Type B pancreatic cell (in vitro differentiated cells): ENCODE measurements around the gene FBXL22. TPM values are rescaled to one million over a fixed set of nuclear protein-coding genes. Genes with fewer than 3 reads are reported as not detected.
A peak's percentile ranks its signal among the peaks of the same experiment; 100 is the strongest.

Experiments
- DNase-seq: peaks from one replicate; pipeline ENCODE4 v3.0.0; 2021; ENCODE audit warnings: mixed read lengths; ENCODE audit not compliant: unreplicated experiment; ENCODE audit errors: extremely low spot score
- H3K27ac Mint-ChIP-seq: 2 replicates; pipeline ENCODE4 v1.8.0; 2021; ENCODE audit warnings: mild to moderate bottlenecking, mixed read lengths
- H3K27me3 Mint-ChIP-seq: 2 replicates; pipeline ENCODE4 v1.8.0; 2021; ENCODE audit warnings: mixed read lengths
- H3K36me3 Mint-ChIP-seq: 2 replicates; pipeline ENCODE4 v1.8.0; 2021; ENCODE audit warnings: mixed read lengths
- H3K4me1 Mint-ChIP-seq: one replicate; pipeline ENCODE4 v1.8.0; 2021; ENCODE audit warnings: mixed read lengths; ENCODE audit not compliant: unreplicated experiment
- H3K4me3 Mint-ChIP-seq: 2 replicates; pipeline ENCODE4 v1.8.0; 2021; ENCODE audit warnings: mild to moderate bottlenecking, mixed read lengths
- H3K9me3 Mint-ChIP-seq: 2 replicates; pipeline ENCODE4 v1.8.0; 2021; ENCODE audit warnings: mixed read lengths
- long read RNA-seq: library from polyadenylated mRNA; unstranded; transcript quantifications from one replicate; pipeline ENCODE4 v2.0.0, GENCODE V29; 2020
- total RNA-seq: library from RNA; stranded (reverse); gene quantifications from 2 replicates; pipeline ENCODE4 v1.2.1, GENCODE V29; 2021; ENCODE audit warnings: low replicate concordance
- TF ChIP-seq, protein P1 (sequence below): fragments of 200-600 bp; sonication (generic); conservative IDR thresholded peaks from 2 replicates; pipeline ENCODE4 v1.5.0; 2021; ENCODE audit warnings: antibody characterized with exemption, mild to moderate bottlenecking

The FBXL22 gene, protein sequence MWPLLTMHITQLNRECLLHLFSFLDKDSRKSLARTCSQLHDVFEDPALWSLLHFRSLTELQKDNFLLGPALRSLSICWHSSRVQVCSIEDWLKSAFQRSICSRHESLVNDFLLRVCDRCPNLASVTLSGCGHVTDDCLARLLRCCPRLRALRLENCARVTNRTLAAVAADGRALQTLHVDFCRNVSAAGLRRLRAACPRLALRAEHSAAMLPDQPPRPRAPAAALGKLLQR
- 0.45 and 1.1 TPM in 2 replicates for total RNA-seq
- long read RNA-seq = 0 reads

DNA sequence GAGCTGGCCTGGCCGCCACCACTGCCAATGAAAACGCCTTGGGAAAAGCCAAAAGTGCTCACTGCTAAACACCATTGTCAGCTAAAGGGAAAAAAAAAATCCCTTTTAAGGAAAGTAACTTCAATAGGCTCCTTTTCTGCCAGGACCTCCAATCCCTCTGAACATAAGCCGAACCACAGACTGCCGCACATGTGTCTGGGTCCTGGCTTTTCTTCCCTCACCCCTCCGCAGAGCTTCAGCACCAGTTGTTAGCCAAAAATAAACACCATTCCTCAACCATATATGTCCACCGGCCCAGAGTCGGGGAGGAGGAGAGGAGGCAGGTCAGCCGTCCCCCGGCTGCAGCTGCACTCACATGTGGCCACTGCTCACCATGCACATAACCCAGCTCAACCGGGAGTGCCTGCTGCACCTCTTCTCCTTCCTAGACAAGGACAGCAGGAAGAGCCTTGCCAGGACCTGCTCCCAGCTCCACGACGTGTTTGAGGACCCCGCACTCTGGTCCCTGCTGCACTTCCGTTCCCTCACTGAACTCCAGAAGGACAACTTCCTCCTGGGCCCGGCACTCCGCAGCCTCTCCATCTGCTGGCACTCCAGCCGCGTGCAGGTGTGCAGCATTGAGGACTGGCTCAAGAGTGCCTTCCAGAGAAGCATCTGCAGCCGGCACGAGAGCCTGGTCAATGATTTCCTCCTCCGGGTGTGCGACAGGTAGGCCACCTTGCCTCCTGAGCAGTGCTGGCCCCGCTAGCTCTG is at the start of gene FBXL22:
Gene FBXL22 (plus strand): TSS at position 350 of the 753 bp plus-strand sequence. CDS start 6 bp downstream, at position 356.
- H3K4me3 Mint-ChIP-seq = peak within 1 kb of the TSS; percentile 28
- H3K27ac Mint-ChIP-seq = peak within 1 kb of the TSS; percentile 76
- TF ChIP-seq, protein P1, sequence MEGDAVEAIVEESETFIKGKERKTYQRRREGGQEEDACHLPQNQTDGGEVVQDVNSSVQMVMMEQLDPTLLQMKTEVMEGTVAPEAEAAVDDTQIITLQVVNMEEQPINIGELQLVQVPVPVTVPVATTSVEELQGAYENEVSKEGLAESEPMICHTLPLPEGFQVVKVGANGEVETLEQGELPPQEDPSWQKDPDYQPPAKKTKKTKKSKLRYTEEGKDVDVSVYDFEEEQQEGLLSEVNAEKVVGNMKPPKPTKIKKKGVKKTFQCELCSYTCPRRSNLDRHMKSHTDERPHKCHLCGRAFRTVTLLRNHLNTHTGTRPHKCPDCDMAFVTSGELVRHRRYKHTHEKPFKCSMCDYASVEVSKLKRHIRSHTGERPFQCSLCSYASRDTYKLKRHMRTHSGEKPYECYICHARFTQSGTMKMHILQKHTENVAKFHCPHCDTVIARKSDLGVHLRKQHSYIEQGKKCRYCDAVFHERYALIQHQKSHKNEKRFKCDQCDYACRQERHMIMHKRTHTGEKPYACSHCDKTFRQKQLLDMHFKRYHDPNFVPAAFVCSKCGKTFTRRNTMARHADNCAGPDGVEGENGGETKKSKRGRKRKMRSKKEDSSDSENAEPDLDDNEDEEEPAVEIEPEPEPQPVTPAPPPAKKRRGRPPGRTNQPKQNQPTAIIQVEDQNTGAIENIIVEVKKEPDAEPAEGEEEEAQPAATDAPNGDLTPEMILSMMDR = no peak
- H3K4me1 Mint-ChIP-seq = peaks cover 28% of the 10 kb centered on the region
- DNase-seq = no peak
- H3K36me3 Mint-ChIP-seq = peaks cover 20% of the 10 kb centered on the region
- H3K9me3 Mint-ChIP-seq = no peaks in the 10 kb centered on the region
- no peaks in the 10 kb centered on the region for H3K27me3 Mint-ChIP-seq

DNA sequence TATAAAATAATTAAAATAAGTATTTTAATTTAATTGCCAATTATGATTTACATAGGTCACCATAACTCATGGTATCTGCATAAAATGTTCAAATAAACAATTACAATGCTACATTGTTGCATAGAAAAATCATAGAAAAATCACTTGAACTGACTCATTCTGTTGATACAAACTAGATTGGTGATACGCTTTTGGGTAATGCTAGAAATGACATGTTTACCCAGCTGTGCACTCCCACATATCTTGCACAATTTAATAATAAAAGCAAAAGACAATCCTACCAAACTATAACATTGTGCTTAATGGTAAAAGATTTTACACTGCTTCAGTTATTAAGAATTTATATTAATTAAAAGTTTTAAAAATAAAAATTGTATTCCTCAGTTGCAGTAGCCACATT is 45.8 kb upstream of the FBXL22 start:
- Mint-ChIP-seq H3K27me3 (no peaks in the 10 kb centered on the region), H3K9me3 (no peaks in the 10 kb centered on the region), H3K27ac (no peak overlapping the region), H3K4me3 (no peak overlapping the region), H3K36me3 (no peaks in the 10 kb centered on the region), H3K4me1 (peaks cover 15% of the 10 kb centered on the region)
- DNase-seq = no peak
- TF ChIP-seq, protein P1 = no peak

DNA sequence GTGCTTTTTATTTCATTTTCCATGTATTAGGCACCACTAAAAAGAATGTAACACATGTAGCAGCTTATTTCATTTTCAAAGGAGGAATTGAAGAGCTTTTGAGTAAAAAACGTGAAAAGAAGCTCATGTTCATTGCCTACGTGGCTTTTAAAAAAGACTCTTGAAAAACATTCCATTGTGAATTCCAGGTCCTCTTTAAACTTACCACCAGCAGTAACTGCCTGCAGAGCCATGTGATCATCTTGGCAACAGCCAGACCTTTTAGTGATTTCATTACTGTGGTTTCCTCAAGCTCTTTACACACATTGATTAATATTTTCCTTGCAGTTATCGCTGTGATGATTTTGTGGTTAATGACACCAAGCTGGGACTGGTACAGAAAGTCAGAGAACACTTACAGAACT is 43.8 kb upstream of the FBXL22 start:
- no peak overlapping the region for H3K27ac Mint-ChIP-seq
- H3K27me3 Mint-ChIP-seq = no peaks in the 10 kb centered on the region
- no peaks in the 10 kb centered on the region for H3K9me3 Mint-ChIP-seq
- TF ChIP-seq, protein P1 = no peak
- peaks cover 13% of the 10 kb centered on the region for H3K36me3 Mint-ChIP-seq
- DNase-seq = no peak
- peaks cover 19% of the 10 kb centered on the region for H3K4me1 Mint-ChIP-seq
- no peak overlapping the region for H3K4me3 Mint-ChIP-seq

DNA sequence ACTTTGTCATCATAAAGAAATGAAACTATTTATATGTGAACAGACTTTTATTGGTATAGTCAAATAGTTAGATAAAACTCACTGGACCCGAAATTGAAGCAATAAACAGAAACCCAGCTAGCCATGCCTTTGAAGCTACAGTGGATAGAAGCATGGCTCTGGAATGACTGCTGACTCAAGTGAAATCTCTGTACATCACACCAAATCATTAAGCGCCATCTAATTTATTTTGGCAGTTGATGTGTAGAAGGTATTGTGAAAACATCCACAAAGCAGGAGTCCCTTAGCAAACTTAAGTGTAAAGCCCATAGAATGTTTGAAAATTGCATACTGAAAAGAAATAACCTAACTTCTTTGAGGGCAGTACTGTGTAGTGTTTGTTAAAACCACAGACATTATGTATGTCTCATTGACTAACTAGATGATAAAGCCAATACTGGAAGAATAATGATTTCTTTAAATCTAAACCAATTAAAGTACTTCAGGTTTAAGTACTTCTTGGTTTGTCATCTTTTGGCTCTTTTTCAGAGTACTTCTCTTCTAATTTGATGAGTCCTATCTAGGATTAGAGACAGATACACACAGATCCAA is 42.8 kb upstream of the FBXL22 start:
- no peak overlapping the region for H3K27ac Mint-ChIP-seq
- H3K27me3 Mint-ChIP-seq = no peaks in the 10 kb centered on the region
- no peak for DNase-seq
- peaks cover 22% of the 10 kb centered on the region for H3K4me1 Mint-ChIP-seq
- H3K9me3 Mint-ChIP-seq = no peaks in the 10 kb centered on the region
- H3K4me3 Mint-ChIP-seq = no peak overlapping the region
- peaks cover 17% of the 10 kb centered on the region for H3K36me3 Mint-ChIP-seq
- TF ChIP-seq, protein P1 = no peak

DNA sequence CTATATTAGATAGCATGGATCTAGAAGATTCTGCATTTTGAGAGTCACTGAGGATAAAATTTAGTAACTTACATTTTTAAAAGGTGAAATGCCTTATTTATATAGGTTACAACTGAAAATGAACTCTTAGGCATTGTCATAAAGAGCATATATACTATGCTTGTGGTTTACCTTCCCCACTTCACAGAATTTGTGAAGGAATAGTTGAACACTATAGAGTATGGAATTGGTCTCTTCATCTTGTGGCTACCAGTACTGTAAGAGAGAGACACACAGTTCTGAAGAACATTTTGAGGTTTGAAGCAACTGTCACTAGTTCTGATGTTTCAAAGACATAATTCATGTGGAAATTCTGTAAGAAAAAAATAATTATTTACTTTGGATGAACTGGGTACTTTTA is 41.7 kb upstream of the FBXL22 start:
- Mint-ChIP-seq H3K27ac (no peak overlapping the region), H3K4me1 (peaks cover 23% of the 10 kb centered on the region), H3K36me3 (peaks cover 25% of the 10 kb centered on the region), H3K27me3 (no peaks in the 10 kb centered on the region), H3K4me3 (no peak overlapping the region), H3K9me3 (no peaks in the 10 kb centered on the region)
- no peak for DNase-seq
- TF ChIP-seq, protein P1 = no peak
